Choroid plexus epithelial cell (primary cell): ENCODE measurements around the gene UNK.

Experiments used
- DNase-seq: peaks from one replicate; pipeline ENCODE4 v3.0.0-alpha.2; 2010; ENCODE audit warnings: low read depth
- H3K4me3 ChIP-seq: 2 replicates; pipeline ENCODE4 v1.5.1; 2011; ENCODE audit warnings: low read depth, mild to moderate bottlenecking, control low read depth, low read length, moderate library complexity
- CTCF ChIP-seq: conservative IDR thresholded peaks from 2 replicates; pipeline ENCODE4 v1.5.1; 2011; ENCODE audit warnings: low read depth, mild to moderate bottlenecking, control low read depth, inconsistent platforms, low read length, moderate library complexity

The UNK gene

GRCh38 chr17:75843577-75844529 is 59.2 kb downstream of the UNK start, which contains the start of gene UNC13D:
UNC13D (minus strand) TSS chr17:75844404; CDS start chr17:75844337, 67 bp downstream.
- H3K4me3 ChIP-seq, result no peak within 1 kb of the TSS
- DNase-seq, result no peak
- no peak for TF ChIP-seq CTCF

DNA sequence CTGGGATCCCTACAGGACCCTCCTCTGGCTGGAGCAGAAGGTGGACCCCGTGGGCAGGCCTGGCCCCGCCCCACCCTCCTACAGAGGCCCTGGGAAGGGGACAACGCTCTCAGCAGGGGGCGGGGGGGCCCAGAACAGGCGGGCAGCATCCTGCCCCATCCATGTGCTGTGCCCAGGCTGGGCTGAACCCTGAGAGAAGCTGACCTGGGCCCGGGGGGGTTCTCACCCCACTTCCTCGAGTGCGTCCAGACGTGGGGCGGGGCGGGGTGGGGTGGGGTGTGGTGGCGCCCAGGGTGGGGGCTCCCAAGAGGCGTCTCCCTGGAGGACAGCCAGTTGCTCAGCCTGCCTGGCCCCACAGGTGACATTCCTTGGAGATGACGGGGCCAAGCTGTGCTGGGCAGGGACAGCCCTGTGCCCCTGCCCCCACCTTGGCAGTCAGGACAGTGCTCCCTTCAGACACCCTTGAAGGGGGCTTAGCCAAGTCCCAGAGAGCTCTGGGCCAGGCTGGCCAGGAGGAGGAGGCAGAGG is 60.0 kb downstream of the UNK start:
- DNase-seq, result peak; percentile 14
- no peak overlapping the region for H3K4me3 ChIP-seq
- TF ChIP-seq CTCF, result no peak

- peak; percentile 71 for DNase-seq
- TF ChIP-seq CTCF, result peak; percentile 72
- no peak overlapping the region for H3K4me3 ChIP-seq
Observed at GRCh38 chr17:75845058-75845711, 60.6 kb downstream of the UNK start.

DNA sequence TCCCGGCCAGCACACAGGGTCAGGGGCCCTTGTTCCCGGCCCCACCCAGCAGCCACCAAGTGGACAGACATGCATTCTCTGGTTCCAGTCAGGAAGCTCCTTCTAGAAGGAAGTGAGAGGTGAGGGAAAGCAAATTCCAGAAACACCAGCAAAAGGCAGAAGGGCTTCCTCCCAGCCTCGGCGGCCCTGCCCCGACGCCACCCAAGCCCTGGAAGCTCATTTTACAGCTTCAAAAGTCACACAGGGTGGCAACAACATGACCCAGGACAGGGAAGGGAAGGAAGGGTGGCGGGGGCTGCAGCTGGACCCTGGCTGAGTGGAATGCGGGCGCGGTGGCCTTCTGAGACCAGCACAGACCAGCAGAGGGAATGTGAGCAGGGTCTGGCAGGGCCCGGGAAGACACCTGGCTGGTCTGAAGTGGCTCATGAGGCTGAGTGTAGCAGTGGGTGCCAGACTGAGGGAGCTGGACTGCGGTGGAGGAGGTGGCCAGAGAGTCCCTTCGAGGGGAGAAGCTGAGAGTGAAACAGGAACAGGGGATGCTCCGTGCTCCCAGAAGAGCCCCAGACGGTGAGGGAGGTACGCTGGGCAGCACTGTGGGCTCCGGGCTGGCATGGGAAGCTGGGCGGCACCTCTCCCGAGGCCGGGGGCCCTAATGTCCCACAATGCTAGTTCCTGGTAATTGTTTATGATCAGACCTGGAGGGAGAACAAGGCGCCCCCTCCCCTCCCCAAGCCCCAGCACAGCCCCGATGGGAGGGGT is 61.5 kb downstream of the UNK start:
- no peak for TF ChIP-seq CTCF
- H3K4me3 ChIP-seq, result no peak overlapping the region
- DNase-seq, result no peak

- no peak for TF ChIP-seq CTCF
- DNase-seq, result no peak
- H3K4me3 ChIP-seq, result no peak overlapping the region
Observed at GRCh38 chr17:75846692-75847613, 62.3 kb downstream of the UNK start.
